Neural progenitor cell (in vitro differentiated cells): Measurements from ENCODE around the gene SLC41A3. TPM values are rescaled to one million over a fixed set of nuclear protein-coding genes. Genes with fewer than 3 reads are reported as not detected.

ENCODE experiments used
- DNase-seq: peaks from one replicate; pipeline ENCODE4 v3.0.0-alpha.2; 2016; ENCODE audit warnings: low spot score
- H2AFZ ChIP-seq: fragments of 200-600 bp; sonication (generic); replicated peaks from 2 replicates; pipeline ENCODE4 v1.6.1; 2016; ENCODE audit warnings: antibody characterized with exemption
- H3F3A ChIP-seq: fragments of 200-600 bp; sonication (generic); 2 replicates; pipeline ENCODE4 v1.6.1; 2016; ENCODE audit warnings: antibody characterized with exemption, low read depth
- H3K27ac ChIP-seq: fragments of 200-600 bp; sonication (generic); 2 replicates; pipeline ENCODE4 v1.5.1; 2016; ENCODE audit warnings: mild to moderate bottlenecking
- H3K27me3 ChIP-seq: fragments of 200-600 bp; sonication (generic); 2 replicates; pipeline ENCODE4 v1.6.1; 2016; ENCODE audit warnings: mild to moderate bottlenecking, moderate library complexity
- H3K36me3 ChIP-seq: fragments of 200-600 bp; sonication (generic); 2 replicates; pipeline ENCODE4 v1.5.1; 2016
- H3K4me1 ChIP-seq: fragments of 200-600 bp; sonication (generic); 2 replicates; pipeline ENCODE4 v1.6.1; 2016; ENCODE audit warnings: mixed run types
- H3K4me2 ChIP-seq: fragments of 200-600 bp; sonication (generic); 2 replicates; pipeline ENCODE4 v1.6.1; 2016
- H3K4me3 ChIP-seq: fragments of 200-600 bp; sonication (generic); 2 replicates; pipeline ENCODE4 v1.5.1; 2016
- H3K79me2 ChIP-seq: fragments of 200-600 bp; sonication (generic); 2 replicates; pipeline ENCODE4 v1.6.1; 2016; ENCODE audit warnings: low read depth
- H3K9ac ChIP-seq: fragments of 200-600 bp; sonication (generic); 2 replicates; pipeline ENCODE4 v1.6.1; 2016
- H3K9me3 ChIP-seq: fragments of 200-600 bp; sonication (generic); 2 replicates; pipeline ENCODE4 v1.5.1; 2016; ENCODE audit warnings: low read depth
- H4K20me1 ChIP-seq: fragments of 200-600 bp; sonication (generic); 2 replicates; pipeline ENCODE4 v1.6.1; 2016; ENCODE audit warnings: low read depth
- H3K27ac Mint-ChIP-seq: 3 replicates; pipeline ENCODE4 v1.8.0; 2021; ENCODE audit warnings: mixed read lengths
- H3K27me3 Mint-ChIP-seq: 2 replicates; pipeline ENCODE4 v1.8.0; 2022; ENCODE audit warnings: low read depth, mild to moderate bottlenecking, inconsistent platforms, moderate library complexity, mixed read lengths; ENCODE audit not compliant: insufficient read depth
- H3K36me3 Mint-ChIP-seq: 3 replicates; pipeline ENCODE4 v1.8.0; 2021; ENCODE audit warnings: mixed read lengths
- H3K4me1 Mint-ChIP-seq: 3 replicates; pipeline ENCODE4 v1.8.0; 2021; ENCODE audit warnings: mixed read lengths
- H3K4me3 Mint-ChIP-seq: 3 replicates; pipeline ENCODE4 v1.8.0; 2021; ENCODE audit warnings: mild to moderate bottlenecking, moderate library complexity, mixed read lengths
- H3K9me3 Mint-ChIP-seq: 3 replicates; pipeline ENCODE4 v1.8.0; 2020; ENCODE audit warnings: mixed read lengths
- CTCF ChIP-seq: fragments of 200-600 bp; sonication (generic); IDR thresholded peaks from 2 replicates; pipeline ENCODE4 v1.5.1; 2017; ENCODE audit warnings: antibody characterized with exemption, mild to moderate bottlenecking
- EZH2 ChIP-seq: fragments of 200-600 bp; sonication (generic); IDR thresholded peaks from 2 replicates; pipeline ENCODE4 v1.6.1; 2017; ENCODE audit warnings: antibody characterized with exemption, mild to moderate bottlenecking, moderate library complexity
- EZH2phosphoT487 ChIP-seq: fragments of 200-600 bp; sonication (generic); IDR thresholded peaks from 2 replicates; pipeline ENCODE4 v1.6.1; 2017; ENCODE audit warnings: antibody characterized with exemption
- total RNA-seq: library from RNA; depleted of rRNA; stranded (reverse); fragments of >200 nt; gene quantifications from 2 replicates; pipeline ENCODE4 v1.2.3, GENCODE V29; 2015; ENCODE audit warnings: low replicate concordance

Gene SLC41A3
- total RNA-seq, 1 donor from 2014 or later: 24.9 TPM

- no peak for DNase-seq
- Mint-ChIP-seq H3K36me3 (no peaks in the 10 kb centered on the region), H3K9me3 (no peaks in the 10 kb centered on the region), H3K4me1 (peaks cover 16% of the 10 kb centered on the region), H3K27ac (no peak overlapping the region), H3K4me3 (no peak overlapping the region), H3K27me3 (peaks cover 25% of the 10 kb centered on the region)
- Histone ChIP-seq H3K27me3 (no peaks in the 10 kb centered on the region), H3K4me1 (no peaks in the 10 kb centered on the region), H3K27ac (no peak overlapping the region), H3K4me2 (no peak overlapping the region), H3K9me3 (no peaks in the 10 kb centered on the region), H3K79me2 (no peaks in the 10 kb centered on the region), H3K9ac (no peak overlapping the region), H3K36me3 (no peaks in the 10 kb centered on the region), H3K4me3 (no peak overlapping the region), H3F3A (no peaks in the 10 kb centered on the region), H4K20me1 (no peaks in the 10 kb centered on the region), H2AFZ (no peak overlapping the region)
- TF ChIP-seq EZH2phosphoT487 (no peak), EZH2 (no peak), CTCF (no peak)
Observed at GRCh38 chr3:126112531-126113237, 28.8 kb upstream of the SLC41A3 start.

GRCh38 chr3:126111566-126112475 lies 27.9 kb upstream of the SLC41A3 start:
- H3F3A ChIP-seq: no peaks in the 10 kb centered on the region

GRCh38 chr3:126111126-126111551 lies 27.2 kb upstream of the SLC41A3 start:
- no peak overlapping the region for H3K27ac ChIP-seq
- no peaks in the 10 kb centered on the region for H3K9me3 ChIP-seq
- Mint-ChIP-seq H3K4me3 (no peak overlapping the region), H3K4me1 (peaks cover 24% of the 10 kb centered on the region), H3K27me3 (peaks cover 21% of the 10 kb centered on the region), H3K9me3 (no peaks in the 10 kb centered on the region), H3K36me3 (peaks cover 1% of the 10 kb centered on the region), H3K27ac (no peak overlapping the region)
- no peak overlapping the region for H3K4me2 ChIP-seq
- H3K4me1 ChIP-seq: no peaks in the 10 kb centered on the region
- H2AFZ ChIP-seq: no peak overlapping the region
- no peak overlapping the region for H3K4me3 ChIP-seq
- no peaks in the 10 kb centered on the region for H3F3A ChIP-seq
- no peaks in the 10 kb centered on the region for H3K27me3 ChIP-seq
- no peaks in the 10 kb centered on the region for H4K20me1 ChIP-seq
- no peak overlapping the region for H3K9ac ChIP-seq
- no peaks in the 10 kb centered on the region for H3K36me3 ChIP-seq
- DNase-seq: no peak
- no peaks in the 10 kb centered on the region for H3K79me2 ChIP-seq
- TF ChIP-seq CTCF: no peak
- no peak for TF ChIP-seq EZH2
- TF ChIP-seq EZH2phosphoT487: no peak

More at GRCh38 chr3:126111566-126112475, 27.9 kb upstream of the SLC41A3 start:
- Histone ChIP-seq H3K4me3 (no peak overlapping the region), H3K27ac (no peak overlapping the region), H3K36me3 (no peaks in the 10 kb centered on the region), H3K9me3 (no peaks in the 10 kb centered on the region), H4K20me1 (no peaks in the 10 kb centered on the region), H3K79me2 (no peaks in the 10 kb centered on the region), H3K4me2 (no peak overlapping the region), H3K27me3 (no peaks in the 10 kb centered on the region), H3K9ac (no peak overlapping the region), H2AFZ (no peak overlapping the region), H3K4me1 (no peaks in the 10 kb centered on the region)
- peaks cover 23% of the 10 kb centered on the region for H3K27me3 Mint-ChIP-seq
- TF ChIP-seq EZH2phosphoT487: no peak
- no peak for TF ChIP-seq CTCF
- no peak for TF ChIP-seq EZH2
- no peak for DNase-seq
- no peak overlapping the region for H3K27ac Mint-ChIP-seq
- H3K36me3 Mint-ChIP-seq: no peaks in the 10 kb centered on the region
- H3K9me3 Mint-ChIP-seq: no peaks in the 10 kb centered on the region
- peaks cover 21% of the 10 kb centered on the region for H3K4me1 Mint-ChIP-seq
- no peak overlapping the region for H3K4me3 Mint-ChIP-seq
